HG02852 (cell line): ENCODE results near the gene FGF14.

Source experiments
- ATAC-seq: cut with Tn5 transposase; IDR thresholded peaks from one replicate; pipeline ENCODE4 v1.9.1; 2021; ENCODE audit warnings: mild to moderate bottlenecking, moderate library complexity; ENCODE audit not compliant: unreplicated experiment

The FGF14 gene

GRCh38 chr13:101698400-101698799, 703.4 kb downstream of the FGF14 start:
- ATAC-seq = no peak

DNA sequence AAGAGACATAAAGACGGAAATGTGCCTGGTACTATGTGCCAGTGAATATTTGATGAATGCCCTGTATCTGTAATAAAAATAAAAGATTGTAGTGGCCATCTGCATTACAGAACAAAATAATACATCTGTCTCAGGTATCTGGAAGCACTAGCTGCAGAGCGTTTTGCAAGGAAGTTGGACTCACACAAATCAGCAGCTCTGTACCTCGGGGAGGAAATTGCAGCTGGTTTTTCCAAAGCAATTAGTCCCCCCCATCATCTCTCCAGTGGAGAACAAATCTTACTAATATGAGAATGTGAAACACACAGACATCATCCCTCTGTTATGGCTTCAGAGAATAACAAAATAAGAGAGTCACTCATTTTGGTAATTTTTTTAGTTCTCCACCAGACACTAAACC, 704.1 kb downstream of the FGF14 start:
- no peak for ATAC-seq

DNA sequence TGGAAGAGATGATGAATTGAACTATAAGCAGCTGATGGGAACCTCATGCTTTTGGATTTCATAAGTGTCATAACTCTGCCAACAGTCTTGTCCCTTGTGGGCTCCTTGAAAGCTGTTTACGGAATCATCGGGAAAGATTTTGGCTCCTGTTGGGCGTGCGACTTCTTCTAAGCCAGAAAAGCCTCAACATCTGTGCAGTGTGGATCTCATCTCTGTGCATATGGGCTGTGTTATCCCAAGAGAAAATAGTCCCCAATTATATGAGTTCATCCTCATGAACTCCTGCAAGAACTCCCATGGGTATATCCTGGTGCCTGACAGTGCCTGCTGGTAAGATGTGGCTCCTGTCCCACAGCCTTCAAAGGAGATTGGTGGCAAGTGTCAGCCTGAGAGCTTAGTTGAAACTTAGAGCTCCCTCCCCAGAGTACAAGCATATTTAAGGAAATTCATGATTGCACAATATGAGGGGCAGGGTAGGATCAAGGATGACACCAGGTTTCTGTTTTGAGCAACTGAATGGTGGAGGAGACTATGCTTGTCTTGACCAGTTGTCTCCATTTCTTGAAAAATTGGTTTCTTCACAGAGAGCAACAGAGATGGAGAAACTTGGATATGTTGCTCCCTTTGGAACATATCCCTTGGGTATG, 705.9 kb downstream of the FGF14 start:
- ATAC-seq = no peak

GRCh38 chr13:101691341-101691860, 710.4 kb downstream of the FGF14 start:
- no peak for ATAC-seq

DNA sequence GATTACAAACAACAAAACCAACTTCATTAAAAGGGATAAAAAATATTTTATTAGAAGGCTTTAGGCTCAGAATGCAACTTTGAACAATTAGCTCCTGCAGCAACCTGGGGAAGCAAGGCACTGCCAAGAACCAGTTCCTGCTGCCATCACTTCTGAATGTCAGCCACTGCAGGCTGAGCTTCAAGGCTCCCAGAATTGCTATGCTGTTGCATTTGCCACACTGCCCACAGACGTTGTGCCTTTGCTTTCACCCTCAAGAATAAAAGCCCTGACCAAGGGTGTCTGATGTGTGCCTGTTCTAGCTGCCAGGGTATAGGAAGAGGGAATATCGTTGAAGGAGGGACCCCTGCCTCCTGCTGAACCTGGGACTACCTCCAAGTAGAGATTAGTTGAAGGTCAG, 711.0 kb downstream of the FGF14 start:
- no peak for ATAC-seq

GRCh38 chr13:101686003-101686402, 715.8 kb downstream of the FGF14 start:
- no peak for ATAC-seq

DNA sequence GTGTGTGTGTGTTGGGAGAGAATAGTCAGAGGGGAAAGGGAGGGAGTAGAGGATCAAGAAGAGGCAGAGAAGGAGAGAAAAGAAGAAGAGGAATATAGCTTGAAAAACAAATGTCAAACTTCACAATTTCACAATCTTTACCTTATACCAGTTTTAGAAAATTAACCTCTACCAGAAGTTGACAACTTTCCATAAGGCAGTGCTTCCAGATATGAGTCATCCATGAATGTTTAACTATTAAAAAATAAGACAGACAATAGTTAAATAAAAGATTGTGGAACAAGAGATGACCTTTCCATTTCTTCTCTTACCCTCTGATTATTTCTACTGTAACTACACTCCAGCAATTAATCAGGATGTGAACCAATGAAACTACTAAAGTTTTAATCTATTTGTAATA, 720.0 kb downstream of the FGF14 start:
- ATAC-seq = no peak

DNA sequence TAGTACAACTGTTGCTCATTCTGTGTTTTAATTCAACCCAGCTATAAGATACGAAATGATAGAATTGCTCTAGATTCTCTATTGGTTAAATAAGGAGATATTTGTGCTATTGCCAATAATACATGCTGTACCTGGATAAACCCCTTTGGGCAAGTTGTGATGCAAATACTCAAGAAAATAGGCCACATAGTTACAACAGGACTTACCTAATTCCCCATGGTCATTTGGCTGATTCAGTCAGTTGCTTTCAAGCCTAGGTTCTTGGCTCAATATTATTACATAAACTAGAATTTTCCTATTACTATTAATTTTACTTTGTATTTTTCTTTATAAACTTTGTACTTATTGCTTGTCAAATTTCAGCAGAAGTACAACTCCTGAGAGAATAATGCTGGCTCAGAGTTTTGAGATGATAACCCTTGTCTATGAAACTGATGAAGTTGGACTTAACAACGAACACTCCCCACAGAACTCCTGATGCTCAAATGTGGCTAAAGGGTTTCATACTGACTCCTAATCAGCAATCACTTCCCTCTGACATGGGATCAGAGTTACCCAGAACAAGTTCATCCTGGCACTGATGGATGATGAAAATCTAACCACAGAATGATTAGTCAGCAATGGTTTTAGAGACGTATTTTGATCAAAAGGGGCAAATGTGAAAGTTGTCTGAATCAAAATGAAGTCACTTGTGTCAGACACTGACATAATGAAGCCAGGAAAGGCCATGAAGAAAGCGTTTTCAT, 728.3 kb downstream of the FGF14 start:
- ATAC-seq = no peak

DNA sequence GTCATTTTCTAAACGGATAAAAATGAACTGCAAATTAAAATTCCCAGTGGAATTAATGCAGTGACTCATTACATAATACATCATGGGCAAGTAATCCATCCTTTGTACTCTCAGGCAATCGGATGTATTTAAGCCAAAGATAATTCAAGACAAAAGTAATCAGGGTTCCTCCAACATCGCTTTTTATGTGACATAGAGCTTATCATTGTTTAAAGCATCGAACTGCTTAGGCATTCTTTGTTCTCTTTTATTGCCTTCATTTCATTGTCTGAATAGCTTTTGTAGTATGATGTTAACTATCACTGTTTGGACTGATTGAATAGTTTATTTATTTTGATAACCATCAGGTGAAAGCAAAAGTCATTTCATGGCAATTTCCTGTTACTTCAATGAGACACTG, 740.0 kb downstream of the FGF14 start:
- no peak for ATAC-seq
